ENCODE measurements around the gene KSR2.

GRCh38 chr12:117805865-117806264, 162.9 kb downstream of the KSR2 start:
- TF ChIP-seq, protein P1, sequence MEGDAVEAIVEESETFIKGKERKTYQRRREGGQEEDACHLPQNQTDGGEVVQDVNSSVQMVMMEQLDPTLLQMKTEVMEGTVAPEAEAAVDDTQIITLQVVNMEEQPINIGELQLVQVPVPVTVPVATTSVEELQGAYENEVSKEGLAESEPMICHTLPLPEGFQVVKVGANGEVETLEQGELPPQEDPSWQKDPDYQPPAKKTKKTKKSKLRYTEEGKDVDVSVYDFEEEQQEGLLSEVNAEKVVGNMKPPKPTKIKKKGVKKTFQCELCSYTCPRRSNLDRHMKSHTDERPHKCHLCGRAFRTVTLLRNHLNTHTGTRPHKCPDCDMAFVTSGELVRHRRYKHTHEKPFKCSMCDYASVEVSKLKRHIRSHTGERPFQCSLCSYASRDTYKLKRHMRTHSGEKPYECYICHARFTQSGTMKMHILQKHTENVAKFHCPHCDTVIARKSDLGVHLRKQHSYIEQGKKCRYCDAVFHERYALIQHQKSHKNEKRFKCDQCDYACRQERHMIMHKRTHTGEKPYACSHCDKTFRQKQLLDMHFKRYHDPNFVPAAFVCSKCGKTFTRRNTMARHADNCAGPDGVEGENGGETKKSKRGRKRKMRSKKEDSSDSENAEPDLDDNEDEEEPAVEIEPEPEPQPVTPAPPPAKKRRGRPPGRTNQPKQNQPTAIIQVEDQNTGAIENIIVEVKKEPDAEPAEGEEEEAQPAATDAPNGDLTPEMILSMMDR (IDR thresholded peaks at IDR 0.05) = no peak
- TF ChIP-seq EP300 (IDR thresholded peaks at IDR 0.05; ENCODE audit: low read depth) = no peak
